PC-9 (cell line): ENCODE results near the gene CD80.

Experiments
- EZH2 ChIP-seq: fragments of 200-600 bp; sonication (generic); IDR thresholded peaks from 2 replicates; pipeline ENCODE4 v1.8.0; 2017; ENCODE audit warnings: antibody characterized with exemption, low read depth
- TF ChIP-seq, protein P1 (sequence below): fragments of 200-600 bp; sonication (generic); conservative IDR thresholded peaks from 2 replicates; pipeline ENCODE4 v1.6.1; 2017; ENCODE audit warnings: mixed run types, antibody characterized with exemption, mild to moderate bottlenecking, moderate library complexity

DNA sequence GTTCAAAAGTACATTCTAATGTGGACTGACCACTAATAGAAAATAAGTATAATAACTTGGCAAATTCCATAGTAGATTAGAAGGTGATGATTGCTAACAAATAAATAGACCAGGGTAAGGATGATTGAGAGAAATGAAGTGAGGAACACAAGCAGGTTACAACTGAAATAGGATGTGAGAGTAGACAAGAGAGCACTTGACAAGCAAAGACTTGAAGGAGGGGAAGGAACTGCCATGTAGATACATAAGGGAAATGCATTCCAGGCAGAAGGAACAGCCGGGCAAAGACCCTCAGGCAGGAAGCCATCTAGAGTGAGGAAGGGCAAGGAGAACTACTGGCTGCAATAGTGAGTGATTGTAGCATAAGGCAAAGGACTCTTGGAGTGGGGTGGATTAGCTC is 43.3 kb upstream of the CD80 start:
- TF ChIP-seq, protein P1, sequence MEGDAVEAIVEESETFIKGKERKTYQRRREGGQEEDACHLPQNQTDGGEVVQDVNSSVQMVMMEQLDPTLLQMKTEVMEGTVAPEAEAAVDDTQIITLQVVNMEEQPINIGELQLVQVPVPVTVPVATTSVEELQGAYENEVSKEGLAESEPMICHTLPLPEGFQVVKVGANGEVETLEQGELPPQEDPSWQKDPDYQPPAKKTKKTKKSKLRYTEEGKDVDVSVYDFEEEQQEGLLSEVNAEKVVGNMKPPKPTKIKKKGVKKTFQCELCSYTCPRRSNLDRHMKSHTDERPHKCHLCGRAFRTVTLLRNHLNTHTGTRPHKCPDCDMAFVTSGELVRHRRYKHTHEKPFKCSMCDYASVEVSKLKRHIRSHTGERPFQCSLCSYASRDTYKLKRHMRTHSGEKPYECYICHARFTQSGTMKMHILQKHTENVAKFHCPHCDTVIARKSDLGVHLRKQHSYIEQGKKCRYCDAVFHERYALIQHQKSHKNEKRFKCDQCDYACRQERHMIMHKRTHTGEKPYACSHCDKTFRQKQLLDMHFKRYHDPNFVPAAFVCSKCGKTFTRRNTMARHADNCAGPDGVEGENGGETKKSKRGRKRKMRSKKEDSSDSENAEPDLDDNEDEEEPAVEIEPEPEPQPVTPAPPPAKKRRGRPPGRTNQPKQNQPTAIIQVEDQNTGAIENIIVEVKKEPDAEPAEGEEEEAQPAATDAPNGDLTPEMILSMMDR = no peak
- no peak for TF ChIP-seq EZH2
